Peyer's patch (tissue), 4 donors: Measurements from ENCODE around the gene CCDC187.

Experiments used
- CTCF ChIP-seq, 6 experiments: fragments of 450-650 bp in 4 of 6; fragments of 200-600 bp in 2 of 6; sonication (generic) in 1 of 6; IDR thresholded peaks; one replicate each; pipeline ENCODE4 v1.5.1; 2017 to 2019; ENCODE audit warnings: antibody characterized with exemption in 6 of 6, mild to moderate bottlenecking in 3 of 6, moderate library complexity in 1 of 6
- POLR2A ChIP-seq, 2 donors: fragments of 450-650 bp; IDR thresholded peaks; one replicate each; pipeline ENCODE4 v1.5.1; 2017; ENCODE audit warnings: antibody characterized with exemption in 2 of 2, mild to moderate bottlenecking in 2 of 2, moderate library complexity in 2 of 2

GRCh38 chr9:136349546-136349945 lies 45.7 kb upstream of the CCDC187 start:
- TF ChIP-seq CTCF (IDR thresholded peaks at IDR 0.05) (no peak), POLR2A (IDR thresholded peaks at IDR 0.05) (no peak)
